Measurements from ENCODE around the gene AKT1. TPM values are rescaled to one million over a fixed set of nuclear protein-coding genes. Genes with fewer than 3 reads are reported as not detected.

AKT1 gene
- total and polyA plus RNA-seq, 12 donors = 66.4 to 300 (median 195) TPM

GRCh38 chr14:104766863-104767633 lies 28.5 kb downstream of the AKT1 start:
- Histone ChIP-seq H3K27me3 (no peaks in the 10 kb centered on the region), H3K36me3 (replicated peaks in 1 of 2) (peaks cover 0 to 13% of the 10 kb centered on the region in 2 donors), H3K4me3 (no peak overlapping the region), H3K9me3 (replicated peaks in 1 of 3) (no peaks in the 10 kb centered on the region), H3K27ac (peak overlapping the region in 2 of 5 donors; percentile 21 to 74), H3K4me1 (replicated peaks in 1 of 2) (peaks cover 0 to 4% of the 10 kb centered on the region in 2 donors)
- WGBS, 4 donors = 80 to 87% (median 83%) methylated on average over 15 of the region's 15 CpGs
- TF ChIP-seq POLR2A (IDR thresholded peaks at IDR 0.05) (no peak), CTCF (IDR thresholded peaks at IDR 0.05) (no peak)
- DNase-seq = no peak
- intact Hi-C loops (cut with DNase I) = no loop called here

GRCh38 chr14:104766256-104766862 lies 29.2 kb downstream of the AKT1 start:
- Histone ChIP-seq H3K4me3 (no peak overlapping the region), H3K27ac (peak overlapping the region in 1 of 5 donors; percentile 74), H3K27me3 (no peaks in the 10 kb centered on the region), H3K9me3 (replicated peaks in 1 of 3) (no peaks in the 10 kb centered on the region), H3K36me3 (replicated peaks in 1 of 2) (peaks cover 0 to 6% of the 10 kb centered on the region in 2 donors), H3K4me1 (replicated peaks in 1 of 2) (peaks cover 0 to 4% of the 10 kb centered on the region in 2 donors)
- DNase-seq = no peak
- intact Hi-C loops (cut with DNase I) = no loop called here
- TF ChIP-seq POLR2A (IDR thresholded peaks at IDR 0.05) = no peak
- no peak for TF ChIP-seq CTCF (IDR thresholded peaks at IDR 0.05)
- WGBS, 4 donors = 84 to 100% (median 92%) methylated on average over 3 to 4 of the region's 4 CpGs

- intact Hi-C loops (cut with DNase I) = no loop called here
- TF ChIP-seq CTCF (IDR thresholded peaks at IDR 0.05) (no peak), POLR2A (IDR thresholded peaks at IDR 0.05) (no peak)
- no peaks in the 10 kb centered on the region for H3K9me3 ChIP-seq (replicated peaks in 1 of 3)
- 93 to 98% (median 94%) methylated on average over 3 of the region's 3 CpGs for WGBS, 4 donors
- H3K27ac ChIP-seq = no peak overlapping the region
- H3K4me1 ChIP-seq (replicated peaks in 1 of 2) = peaks cover 0 to 4% of the 10 kb centered on the region in 2 donors
- no peak overlapping the region for H3K4me3 ChIP-seq
- H3K27me3 ChIP-seq = no peaks in the 10 kb centered on the region
- no peak for DNase-seq
- H3K36me3 ChIP-seq (replicated peaks in 1 of 2) = no peaks in the 10 kb centered on the region
Measured at GRCh38 chr14:104765517-104765916, 30.0 kb downstream of the AKT1 start.

GRCh38 chr14:104758981-104759969 lies 36.3 kb downstream of the AKT1 start:
- Histone ChIP-seq H3K27ac (no peak overlapping the region), H3K36me3 (replicated peaks in 1 of 2) (peaks cover 0 to 47% of the 10 kb centered on the region in 2 donors)
- 86 to 94% (median 89%) methylated on average over 24 to 30 of the region's 30 CpGs for WGBS, 4 donors

More at GRCh38 chr14:104758981-104759969, 36.3 kb downstream of the AKT1 start:
- intact Hi-C loops (cut with DNase I) = no loop called here
- Histone ChIP-seq H3K4me1 (replicated peaks in 1 of 2) (peaks cover 2 to 14% of the 10 kb centered on the region in 2 donors), H3K9me3 (replicated peaks in 1 of 3) (no peaks in the 10 kb centered on the region), H3K27me3 (no peaks in the 10 kb centered on the region), H3K4me3 (no peak overlapping the region)
- DNase-seq = no peak
- no peak for TF ChIP-seq POLR2A (IDR thresholded peaks at IDR 0.05)
- no peak for TF ChIP-seq CTCF (IDR thresholded peaks at IDR 0.05)
